ENCODE measurements around the gene TRABD2A.

The TRABD2A gene

GRCh38 chr2:84904717-84905174 is 23.9 kb upstream of the TRABD2A start:
- peak in 1 of 2 donors; percentile 14 for DNase-seq (ENCODE audit: low read depth in 2 of 2)

DNA sequence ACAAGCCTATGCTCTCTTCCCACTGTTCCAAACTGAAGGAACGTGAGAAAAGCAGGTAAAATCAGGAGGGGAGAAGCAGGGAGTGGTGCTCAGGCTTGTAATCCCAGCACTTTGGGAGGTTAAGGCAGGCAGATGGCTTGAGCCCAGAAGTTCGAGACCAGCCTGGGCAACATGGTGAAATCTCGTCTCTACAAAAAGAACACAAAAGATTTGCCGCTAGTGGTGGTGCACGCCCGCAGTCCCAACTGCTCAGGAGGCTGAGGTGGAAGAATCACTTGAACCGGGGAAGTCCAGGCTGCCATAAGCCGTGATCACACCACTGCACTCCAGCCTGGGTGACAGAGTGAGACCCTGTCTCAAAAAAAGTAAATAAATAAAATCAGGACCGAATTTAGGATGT is 23.3 kb upstream of the TRABD2A start:
- DNase-seq (ENCODE audit: low read depth in 2 of 2) = no peak

GRCh38 chr2:84902526-84902925 is 21.6 kb upstream of the TRABD2A start:
- DNase-seq (ENCODE audit: low read depth in 2 of 2) = no peak

DNA sequence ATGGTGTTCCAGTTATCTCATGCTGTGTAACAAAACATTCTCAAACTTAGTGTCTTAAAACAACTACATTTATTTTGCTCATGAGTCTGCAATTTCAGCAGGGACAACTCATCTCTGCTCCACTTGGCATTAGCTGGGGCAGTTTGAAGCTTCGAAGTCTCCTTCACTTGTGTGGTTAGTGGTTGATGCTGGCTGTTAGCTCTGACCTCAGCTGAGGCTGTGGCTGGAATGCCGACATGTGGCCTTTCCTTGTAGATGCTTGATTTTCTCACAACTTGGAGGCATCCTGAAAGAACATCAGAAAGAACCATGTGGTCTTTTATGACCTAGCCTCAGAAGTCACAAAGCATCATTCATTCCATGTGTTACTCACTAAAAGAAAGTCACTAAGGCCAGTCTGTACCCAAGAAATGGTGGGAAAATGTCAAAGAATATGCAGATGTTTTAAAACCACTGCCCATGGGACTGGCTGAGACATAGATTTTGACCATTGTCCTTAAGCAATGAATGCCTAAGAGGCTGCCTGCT is 20.8 kb upstream of the TRABD2A start:
- DNase-seq (ENCODE audit: low read depth in 2 of 2) = no peak

DNA sequence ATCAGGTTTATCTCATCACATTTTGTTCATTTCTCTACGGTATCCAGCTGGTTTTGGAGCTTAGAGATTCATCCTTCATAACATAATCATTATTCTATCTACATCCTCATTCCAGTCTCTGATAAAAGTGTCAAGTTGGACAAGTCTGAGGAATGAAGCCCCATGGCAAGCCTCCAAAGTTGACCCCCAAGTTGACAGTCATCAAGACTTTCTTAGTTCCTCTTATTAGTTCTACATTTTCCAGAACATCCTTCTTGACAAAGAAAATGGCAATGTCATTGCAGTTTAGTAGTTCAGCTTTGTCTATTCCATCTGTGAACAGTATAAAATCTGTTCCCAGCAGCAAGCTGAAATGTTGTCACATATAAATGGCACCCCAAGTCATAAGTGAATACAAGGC is 20.1 kb upstream of the TRABD2A start:
- DNase-seq (ENCODE audit: low read depth in 2 of 2) = no peak

GRCh38 chr2:84899304-84900204 is 18.7 kb upstream of the TRABD2A start:
- DNase-seq (ENCODE audit: low read depth in 2 of 2) = no peak

- DNase-seq (ENCODE audit: low read depth in 2 of 2) = no peak
Observed at GRCh38 chr2:84897773-84898172, 16.9 kb upstream of the TRABD2A start.

DNA sequence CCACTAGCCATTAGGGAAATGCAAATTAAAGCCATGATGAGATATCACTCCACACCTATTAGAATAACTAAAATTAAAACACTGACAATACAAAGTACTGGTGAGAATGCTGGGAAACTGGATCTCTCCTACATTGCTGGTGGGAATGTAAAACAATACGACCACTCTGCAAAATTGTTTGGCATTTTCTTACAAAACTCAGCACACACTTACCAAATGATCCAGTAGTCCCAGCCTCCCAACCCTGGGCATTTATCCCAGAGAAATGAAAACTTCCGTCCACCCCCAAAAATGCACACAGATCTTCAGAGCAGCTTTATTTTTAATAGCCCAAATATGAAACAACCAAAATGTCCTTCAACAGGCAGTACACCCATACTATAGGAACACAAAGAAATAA is 15.7 kb upstream of the TRABD2A start:
- no peak for DNase-seq (ENCODE audit: low read depth in 2 of 2)

- no peak for DNase-seq (ENCODE audit: low read depth in 2 of 2)
Observed at GRCh38 chr2:84894758-84895520, 14.1 kb upstream of the TRABD2A start.

GRCh38 chr2:84894131-84894586 is 13.3 kb upstream of the TRABD2A start:
- no peak for DNase-seq (ENCODE audit: low read depth in 2 of 2)

GRCh38 chr2:84891355-84892010 is 10.6 kb upstream of the TRABD2A start:
- DNase-seq (ENCODE audit: low read depth in 2 of 2) = no peak

DNA sequence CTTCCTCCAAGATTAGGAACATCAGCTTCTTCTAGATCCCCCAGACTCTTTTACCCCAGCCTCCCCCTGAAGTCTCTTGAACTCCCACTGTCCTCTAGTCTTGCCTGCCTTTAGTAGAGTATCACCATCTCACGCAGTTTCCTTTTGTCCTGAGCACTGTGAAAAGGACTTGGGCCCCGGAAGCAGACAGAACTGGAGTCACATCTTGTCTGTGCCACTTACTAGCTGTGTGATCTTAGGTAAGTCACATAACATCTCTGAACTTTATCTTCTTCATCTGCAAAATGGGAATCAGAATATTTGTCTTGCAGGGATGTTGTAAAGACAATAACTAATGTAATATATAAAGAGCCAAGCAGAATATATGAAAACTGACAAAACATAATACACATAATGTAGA is 8.4 kb upstream of the TRABD2A start:
- no peak for DNase-seq (ENCODE audit: low read depth in 2 of 2)

- peak in 1 of 2 donors; percentile 42 for DNase-seq (ENCODE audit: low read depth in 2 of 2)
Observed at GRCh38 chr2:84888401-84889276, 7.8 kb upstream of the TRABD2A start.

DNA sequence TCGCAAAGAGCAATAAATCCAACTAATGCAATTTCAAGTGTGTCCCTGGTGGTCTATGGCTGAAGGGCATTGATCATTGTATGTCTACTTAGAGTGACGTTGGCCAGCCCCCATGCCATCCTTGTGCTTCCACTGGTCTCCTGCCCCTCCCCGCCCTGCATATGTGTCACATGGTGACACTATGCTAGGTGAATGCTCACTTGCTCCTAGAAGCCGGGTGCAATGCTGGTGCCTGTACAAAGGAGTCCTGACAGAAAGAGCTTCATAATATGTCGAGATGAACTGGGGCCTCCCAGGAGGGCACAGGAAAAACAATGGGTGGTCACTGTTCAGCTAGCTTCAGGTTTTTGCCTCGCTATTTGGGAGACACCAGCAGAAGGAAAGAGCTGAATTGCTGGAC is 5.9 kb upstream of the TRABD2A start:
- no peak for DNase-seq (ENCODE audit: low read depth in 2 of 2)

DNA sequence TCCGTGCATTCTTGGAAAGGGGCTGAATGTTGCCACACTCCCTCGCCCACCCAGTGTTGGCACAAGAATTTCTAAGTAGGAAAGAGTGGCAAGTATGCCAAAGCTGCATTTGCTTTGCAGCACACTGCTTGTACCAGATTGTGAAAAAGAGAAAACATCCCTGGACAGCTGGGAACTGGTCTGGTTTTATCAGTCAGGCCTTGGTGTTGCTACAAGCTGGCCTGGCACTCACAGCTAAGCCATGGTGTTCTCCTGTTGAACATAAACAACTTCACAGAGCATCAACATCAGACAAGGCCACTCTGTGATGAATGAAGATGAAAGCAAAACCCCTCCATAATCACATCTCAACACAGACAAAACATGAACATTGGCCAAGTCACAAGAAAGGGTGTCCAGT is 4.2 kb upstream of the TRABD2A start:
- DNase-seq (ENCODE audit: low read depth in 2 of 2) = no peak

DNA sequence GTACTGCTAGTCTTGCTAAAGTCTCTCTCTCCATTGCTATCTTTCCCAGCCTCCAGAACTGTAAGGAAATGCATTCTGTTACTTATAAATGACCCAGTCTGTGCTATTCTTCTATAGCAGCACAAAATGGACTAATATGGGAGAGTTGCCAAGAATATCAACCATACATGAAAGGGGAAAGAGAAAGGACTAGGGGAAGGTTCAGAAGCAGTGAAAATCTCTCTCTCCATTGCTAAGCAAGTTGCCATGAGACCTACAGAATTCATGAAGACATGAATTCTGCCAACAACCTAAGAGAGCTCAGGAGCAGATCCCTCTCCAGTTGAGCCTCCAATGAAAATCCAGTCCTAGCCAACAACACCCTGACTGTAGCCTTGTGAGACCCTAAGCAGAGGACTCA is 3.6 kb upstream of the TRABD2A start:
- DNase-seq (ENCODE audit: low read depth in 2 of 2) = no peak

DNA sequence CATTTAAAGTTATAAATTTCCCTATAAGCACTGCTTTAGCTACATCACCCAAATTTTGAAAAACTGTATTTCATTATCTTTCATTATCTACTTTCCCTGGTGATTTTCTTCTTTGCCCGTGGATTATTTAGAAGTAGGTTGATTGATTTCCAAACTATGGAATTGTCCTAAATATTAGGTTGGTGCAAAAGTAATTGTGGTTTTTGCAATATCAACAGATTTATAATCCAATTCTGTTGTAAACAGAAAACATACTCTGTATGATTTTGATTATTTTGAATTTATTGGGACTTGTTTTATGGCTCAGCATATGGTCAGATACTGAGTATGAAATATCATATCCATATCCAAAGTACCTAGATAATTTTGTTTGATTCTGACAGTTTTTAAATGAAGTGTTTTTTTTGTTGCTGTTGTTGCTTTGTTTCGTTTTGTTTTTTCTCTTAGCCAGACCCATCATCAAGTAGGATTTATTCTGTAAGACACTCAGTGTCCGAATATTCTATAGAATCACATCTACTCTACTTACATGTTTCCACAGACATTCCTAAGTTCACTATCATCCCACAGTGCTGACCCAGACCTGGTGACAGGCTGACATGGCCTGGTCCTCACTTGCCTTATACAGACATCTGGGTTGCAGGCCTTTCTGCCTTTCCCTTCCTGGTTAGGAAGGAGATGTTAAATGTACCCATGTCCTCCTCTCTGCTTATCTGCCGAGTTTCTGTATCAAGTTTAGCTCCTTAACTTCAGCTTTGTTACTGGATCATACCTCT is 2.1 kb upstream of the TRABD2A start:
- DNase-seq (ENCODE audit: low read depth in 2 of 2) = no peak

- no peak for DNase-seq (ENCODE audit: low read depth in 2 of 2)
Observed at GRCh38 chr2:84882414-84882738, 1.5 kb upstream of the TRABD2A start.

DNA sequence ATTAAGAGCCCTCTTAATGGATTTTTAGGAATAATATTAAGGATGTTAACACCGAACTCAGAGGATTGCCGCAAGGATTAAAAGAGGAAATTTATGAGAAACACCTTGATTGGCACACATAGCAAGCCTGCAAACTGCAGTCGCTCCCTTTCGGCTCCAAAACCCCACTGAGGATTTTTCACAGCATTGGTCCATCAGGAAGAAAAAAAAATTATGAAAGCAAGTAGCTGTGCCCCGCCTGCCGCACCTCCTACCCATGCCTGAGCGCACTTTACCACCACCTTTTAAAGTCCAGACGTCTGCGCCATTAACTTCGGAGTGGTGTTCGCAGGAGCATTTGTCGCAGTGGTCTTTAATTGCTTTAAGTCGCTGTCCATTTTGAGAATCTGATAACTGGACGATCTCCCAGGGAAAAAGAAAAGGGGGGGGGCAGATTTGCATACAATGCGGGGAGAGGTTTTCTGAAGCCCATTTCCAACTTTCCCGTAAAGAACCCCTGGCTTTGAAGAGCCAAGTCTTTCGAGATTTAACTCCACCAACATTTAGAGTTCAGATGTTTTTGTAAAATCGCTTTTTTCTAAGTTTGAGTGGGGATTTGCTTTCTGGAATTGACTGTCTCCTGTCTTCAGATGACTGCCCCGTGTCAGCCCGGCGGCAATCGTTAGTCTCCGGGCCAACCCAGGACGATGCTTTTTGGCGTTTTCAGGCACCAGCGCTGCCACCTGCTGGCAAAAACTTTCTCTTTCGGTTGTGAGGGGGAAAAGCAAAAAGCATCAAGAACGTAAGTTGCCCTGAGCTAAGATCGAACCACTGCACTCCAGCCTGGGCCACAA is 913 bp upstream of the TRABD2A start:
- peak; percentile 78 to 79 for DNase-seq (ENCODE audit: low read depth in 2 of 2)

DNA sequence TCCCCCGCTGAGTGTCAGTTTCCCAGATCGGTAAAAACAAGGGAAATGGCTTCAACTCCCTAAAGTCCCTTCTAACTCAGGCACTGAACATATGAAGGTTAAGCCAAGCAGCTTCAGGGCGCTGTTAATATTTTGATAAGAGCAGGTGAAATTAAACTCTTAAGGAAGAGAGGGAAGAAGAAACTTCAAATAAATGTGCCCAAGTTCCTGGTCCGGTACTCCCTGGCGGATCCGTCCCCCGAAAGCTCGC is 564 bp downstream of the TRABD2A start:
- DNase-seq (ENCODE audit: low read depth in 2 of 2) = no peak

Data from stimulated activated CD4-positive, alpha-beta T cell treated with anti-CD3 and anti-CD28 coated beads, Interleukin-1b, Interleukin-23, amount 100 ng/mL, for 4 hours (primary cell).